GM21515 (cell line): ENCODE data around the gene NAGLU.

Experiments
- ATAC-seq: cut with Tn5 transposase; IDR thresholded peaks from one replicate; pipeline ENCODE4 v1.9.1; 2021; ENCODE audit not compliant: unreplicated experiment

NAGLU gene

DNA sequence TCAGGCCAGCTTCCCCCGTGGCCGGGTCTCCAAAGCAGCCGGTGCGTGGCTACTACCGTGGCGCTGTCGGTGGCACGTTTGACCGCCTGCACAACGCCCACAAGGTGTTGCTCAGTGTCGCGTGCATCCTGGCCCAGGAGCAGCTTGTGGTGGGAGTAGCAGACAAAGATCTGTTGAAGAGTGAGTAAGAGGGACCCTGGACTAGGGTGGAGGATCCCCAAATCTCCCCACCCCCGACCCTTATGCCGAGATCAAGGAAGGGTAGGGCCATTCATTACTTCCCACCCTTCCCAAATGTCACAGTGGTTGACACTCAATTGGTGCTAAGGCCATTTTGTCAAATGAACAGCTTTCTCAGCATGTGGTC, 27.1 kb downstream of the NAGLU start:
- no peak for ATAC-seq

DNA sequence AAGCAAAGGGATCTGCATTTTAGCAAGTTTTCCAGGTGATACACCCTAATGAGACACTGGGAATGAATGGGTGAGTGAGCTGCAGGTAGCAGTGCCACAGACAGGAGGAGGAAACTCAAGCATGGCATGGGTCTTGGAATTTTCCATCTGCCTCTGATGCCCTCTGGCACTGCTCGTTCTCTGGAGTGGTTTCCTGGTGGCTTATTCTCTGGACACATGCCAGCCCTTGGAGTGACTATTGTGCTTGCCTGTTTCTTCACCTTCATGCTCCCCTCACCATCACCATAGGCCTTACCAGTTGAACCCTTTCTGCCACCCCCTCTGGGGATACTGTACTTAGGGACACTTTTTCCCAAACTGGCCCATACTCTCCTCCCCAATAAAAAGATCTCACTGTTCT, 27.5 kb downstream of the NAGLU start:
- ATAC-seq: no peak

DNA sequence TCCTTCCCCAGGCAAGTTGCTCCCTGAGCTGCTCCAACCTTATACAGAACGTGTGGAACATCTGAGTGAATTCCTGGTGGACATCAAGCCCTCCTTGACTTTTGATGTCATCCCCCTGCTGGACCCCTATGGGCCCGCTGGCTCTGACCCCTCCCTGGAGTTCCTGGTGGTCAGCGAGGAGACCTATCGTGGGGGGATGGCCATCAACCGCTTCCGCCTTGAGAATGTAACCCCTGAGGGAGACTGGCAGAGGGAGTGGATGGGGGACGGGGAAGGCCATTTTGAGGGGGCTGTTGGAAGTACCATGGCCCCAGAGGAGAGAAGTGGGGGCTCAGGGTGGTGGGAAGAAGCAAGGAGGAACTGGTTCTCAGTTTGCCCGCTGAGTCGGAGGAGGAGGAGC, 27.9 kb downstream of the NAGLU start:
- no peak for ATAC-seq

DNA sequence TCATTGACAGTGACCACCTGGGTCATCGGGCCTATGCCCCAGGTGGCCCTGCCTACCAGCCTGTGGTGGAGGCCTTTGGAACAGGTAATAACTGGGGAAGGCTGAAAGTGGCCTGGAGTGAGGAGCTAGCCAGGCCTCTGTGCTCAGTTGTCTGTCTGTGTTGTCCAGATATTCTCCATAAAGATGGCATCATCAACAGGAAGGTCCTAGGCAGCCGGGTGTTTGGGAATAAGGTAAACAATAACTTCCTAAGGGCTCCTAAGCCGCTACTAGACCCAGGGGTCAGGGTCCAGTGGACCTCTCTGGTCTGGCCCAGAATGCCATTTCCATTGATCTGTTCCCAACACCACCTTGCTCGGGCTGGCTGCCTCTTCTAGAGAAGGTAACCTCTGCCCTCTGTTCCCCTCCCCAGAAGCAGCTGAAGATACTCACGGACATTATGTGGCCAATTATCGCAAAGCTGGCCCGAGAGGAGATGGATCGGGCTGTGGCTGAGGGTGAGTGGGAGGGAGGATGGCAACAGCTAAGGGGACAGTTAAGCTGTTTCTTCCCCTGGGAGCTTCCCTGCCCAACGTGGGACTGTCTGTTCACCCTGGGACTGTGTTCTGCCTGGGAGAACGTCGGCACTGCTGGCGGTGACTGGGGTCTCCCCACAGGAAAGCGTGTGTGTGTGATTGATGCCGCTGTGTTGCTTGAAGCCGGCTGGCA, 28.9 kb downstream of the NAGLU start:
- no peak for ATAC-seq

DNA sequence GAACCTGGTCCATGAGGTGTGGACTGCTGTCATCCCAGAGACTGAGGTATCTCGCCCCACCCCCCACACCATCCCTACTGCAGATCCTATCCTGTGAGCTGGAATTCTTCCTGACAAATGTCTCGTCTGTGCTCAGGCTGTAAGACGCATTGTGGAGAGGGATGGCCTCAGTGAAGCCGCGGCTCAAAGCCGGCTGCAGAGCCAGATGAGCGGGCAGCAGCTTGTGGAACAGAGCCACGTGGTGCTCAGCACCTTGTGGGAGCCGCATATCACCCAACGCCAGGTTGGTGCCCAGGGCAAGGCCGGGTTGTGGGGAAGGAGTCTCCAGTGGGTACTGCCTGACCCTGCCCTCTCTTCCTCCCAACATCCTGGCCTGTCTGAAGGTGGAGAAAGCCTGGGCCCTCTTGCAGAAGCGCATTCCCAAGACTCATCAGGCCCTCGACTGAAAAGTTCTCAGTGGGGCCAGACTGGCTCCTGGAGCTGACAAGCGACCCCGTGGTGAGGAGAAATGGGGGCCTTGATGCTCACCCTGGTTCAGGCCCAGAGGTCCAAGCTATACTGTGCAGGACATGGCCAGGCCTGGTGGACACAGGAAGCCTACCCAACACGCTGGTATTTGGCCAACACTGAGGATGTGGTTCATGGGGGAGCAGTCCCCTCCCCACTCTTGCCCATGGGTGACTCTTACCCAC, 29.6 kb downstream of the NAGLU start:
- no peak for ATAC-seq

DNA sequence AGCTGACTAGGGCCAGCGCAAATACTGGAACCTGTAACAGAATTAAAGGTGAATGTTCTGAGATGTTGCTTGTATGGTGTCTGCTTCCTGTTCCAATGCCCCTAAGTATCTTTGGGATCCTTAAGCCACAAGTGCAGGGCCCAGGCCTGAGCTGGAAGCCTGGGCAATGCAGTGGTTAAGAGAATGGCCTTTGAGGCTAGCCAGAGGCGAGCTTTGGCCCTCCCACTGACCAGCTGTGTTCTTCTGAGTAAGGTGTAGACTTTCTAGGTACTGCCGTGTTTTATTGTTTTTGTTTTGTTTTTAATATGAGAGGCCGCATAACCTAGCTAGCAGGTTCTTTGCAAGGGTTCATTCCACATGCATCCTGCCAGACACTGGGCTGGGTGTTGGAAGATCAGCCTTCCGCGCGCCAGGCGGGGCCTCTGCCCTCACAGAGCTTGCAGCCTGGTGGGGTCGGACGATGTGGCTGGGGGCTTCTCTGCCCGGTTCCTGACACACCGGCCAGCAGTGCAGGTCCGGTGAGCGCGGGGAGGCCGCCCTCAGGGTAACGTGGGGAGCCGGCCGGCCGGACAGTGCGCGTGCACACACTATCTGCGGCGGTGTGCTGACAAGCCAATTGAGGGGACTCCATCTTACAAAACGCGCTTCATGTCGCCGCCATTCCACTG, 30.3 kb downstream of the NAGLU start:
- ATAC-seq: no peak

DNA sequence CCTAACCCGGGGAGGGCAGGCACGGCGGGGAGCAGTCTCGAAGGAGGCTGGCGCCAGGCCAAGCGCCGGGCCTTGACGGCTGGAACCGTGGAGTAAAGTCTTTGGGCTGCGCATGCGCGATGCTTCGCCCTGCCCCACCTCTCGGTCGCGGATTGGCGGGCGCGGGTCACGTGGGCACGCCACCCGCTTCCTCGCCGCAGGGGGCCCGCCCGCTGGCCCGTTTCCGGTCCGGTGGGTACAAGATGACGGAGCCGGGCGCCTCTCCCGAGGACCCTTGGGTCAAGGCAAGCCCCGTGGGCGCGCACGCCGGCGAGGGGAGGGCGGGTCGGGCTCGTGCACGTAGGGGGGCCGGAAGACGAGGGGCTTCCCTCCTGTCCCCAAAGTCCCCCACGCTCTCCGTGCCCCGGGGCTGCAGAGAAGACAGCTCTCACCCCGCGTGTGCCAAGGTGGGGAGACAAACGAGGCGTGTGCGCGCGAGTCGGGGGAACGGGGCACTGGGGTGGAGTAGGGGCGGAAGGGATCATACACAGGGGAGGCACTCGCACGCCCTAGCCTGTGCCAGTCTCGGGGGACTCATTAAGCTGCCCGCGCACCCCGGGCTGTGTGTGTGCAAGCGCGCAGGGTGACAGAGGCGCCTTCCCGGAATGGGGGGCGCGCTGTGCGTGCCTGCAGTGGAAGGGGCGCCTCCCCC, 31.0 kb downstream of the NAGLU start, which contains the start of gene MLX:
Gene MLX (plus strand): TSS at position 218 of the 691 bp plus-strand sequence. CDS start 25 bp downstream, at position 243.
- no peak for ATAC-seq

DNA sequence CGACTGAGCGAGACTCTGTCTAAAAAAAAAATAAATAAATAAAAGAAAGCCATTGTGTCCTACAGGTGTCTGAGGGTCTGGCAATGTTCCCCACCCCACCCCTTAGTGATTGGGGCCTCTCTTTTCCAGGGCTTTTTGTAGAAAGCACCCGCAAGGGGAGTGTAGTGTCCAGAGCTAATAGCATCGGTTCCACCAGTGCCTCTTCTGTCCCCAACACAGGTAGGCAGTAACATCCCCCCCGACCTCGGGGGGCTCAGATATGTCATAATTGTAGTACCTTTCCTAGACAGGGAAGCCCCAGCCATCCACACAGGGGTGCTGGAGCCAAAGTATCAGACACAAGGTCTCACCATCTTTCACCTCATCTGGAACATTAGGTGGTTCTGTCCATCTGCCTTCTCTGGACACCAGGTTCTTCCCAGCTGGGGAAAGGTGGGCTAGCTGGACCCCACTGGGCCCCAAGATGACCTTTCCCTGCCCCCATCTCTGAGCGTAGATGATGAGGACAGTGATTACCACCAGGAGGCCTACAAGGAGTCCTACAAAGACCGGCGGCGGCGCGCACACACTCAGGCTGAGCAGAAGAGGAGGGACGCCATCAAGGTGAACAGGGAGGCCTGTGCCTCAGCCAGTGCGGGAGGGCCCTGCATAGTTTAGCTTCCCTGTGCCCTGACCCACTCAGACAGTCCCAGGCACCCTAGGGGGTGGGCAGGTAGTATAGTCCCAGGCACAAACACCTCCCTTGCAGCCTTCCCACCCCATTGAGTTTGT, 32.5 kb downstream of the NAGLU start:
- no peak for ATAC-seq

DNA sequence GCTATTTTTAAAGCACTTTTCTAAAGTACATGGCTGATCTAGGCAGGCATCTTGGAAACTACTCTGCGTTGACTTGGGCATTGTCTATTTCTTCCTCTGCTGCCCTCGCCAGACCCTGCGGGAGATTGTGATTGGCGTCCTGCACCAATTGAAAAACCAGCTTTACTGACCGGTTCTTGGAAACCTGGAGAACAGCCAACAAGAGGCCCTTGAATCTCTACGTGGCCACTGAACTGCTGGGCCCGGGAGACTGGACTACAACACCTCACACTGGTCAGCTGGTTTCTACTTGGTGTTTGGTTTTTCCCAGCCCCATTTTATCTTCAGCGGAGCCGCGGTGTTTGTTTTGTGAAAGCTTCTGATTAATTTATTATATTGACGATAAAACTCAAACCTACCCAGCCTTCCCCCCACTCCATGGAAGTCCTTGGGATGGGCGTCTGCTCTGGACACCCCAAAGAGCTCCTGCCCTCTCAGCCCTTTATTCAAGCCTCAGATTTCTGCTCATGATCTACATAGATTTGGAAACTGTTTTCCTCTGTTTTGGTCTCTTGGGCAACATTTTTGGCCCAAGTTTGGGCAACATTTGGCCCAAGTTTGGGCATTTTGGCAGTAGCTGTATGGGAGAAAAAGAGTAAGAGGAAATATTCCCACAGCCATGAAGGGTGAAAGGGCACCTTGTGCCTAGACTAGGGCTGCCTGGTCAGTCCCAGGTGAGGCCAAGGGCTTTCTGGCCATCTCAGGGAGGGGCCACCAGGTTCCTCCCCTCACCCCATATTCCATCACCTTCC, 35.6 kb downstream of the NAGLU start:
- ATAC-seq: no peak

DNA sequence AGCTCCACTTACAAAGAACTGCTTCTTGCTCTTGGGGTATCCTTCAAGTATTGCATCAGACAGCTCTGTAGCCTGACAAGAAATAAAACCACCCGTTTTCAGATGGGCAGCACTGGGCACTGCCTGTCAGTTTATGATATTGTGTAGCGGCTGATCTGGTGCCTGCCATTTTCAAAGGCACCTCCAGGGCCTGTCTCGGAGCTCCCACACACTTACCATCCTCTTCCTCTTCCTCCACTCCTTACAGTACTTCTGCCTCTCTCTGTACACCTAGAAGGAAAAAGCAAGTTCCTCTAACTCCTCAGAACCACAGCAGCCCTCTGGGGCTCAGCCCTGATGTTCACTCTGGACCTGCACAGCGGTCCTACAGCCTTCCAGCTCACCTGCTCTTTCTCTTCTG, 37.1 kb downstream of the NAGLU start:
- no peak for ATAC-seq

DNA sequence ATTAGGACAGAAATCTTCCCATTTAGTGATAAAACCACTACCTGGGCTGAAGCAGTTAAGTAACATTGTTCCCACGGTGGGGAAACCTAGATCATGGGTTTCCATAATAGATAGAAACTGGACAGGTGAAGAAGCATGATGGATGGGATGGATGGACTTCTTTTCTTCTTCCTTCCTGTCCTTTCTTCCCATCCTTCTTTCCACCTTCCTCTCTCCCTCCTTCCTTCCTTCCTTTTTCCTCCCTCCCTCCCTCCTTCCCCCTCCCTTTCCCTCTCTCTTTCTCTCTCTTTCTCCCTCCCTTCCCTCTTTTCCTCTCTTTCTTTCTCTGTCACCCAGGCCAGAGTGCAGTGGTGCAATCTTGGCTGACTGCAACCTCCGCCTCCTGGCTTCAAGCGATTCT, 38.4 kb downstream of the NAGLU start:
- ATAC-seq: no peak

DNA sequence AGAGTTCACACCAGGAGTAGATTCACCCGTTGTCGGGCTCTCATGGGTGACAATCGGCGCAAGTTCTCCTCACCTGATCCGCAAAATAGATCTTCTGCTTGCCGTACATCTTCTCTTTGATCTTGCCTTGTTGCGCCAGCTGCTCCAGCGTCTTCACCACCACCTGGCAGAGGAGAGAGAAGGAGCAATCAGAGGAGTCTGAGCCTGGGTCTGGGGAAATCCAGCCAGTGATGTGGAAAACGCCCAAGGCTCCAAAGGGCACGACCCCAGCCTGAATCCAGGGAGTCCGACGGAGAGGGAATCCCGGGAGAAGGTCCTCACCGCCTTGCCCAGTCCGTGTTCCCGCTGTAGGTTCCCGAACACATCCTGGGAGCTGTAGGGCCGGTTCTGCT, 41.1 kb downstream of the NAGLU start:
- ATAC-seq: no peak

DNA sequence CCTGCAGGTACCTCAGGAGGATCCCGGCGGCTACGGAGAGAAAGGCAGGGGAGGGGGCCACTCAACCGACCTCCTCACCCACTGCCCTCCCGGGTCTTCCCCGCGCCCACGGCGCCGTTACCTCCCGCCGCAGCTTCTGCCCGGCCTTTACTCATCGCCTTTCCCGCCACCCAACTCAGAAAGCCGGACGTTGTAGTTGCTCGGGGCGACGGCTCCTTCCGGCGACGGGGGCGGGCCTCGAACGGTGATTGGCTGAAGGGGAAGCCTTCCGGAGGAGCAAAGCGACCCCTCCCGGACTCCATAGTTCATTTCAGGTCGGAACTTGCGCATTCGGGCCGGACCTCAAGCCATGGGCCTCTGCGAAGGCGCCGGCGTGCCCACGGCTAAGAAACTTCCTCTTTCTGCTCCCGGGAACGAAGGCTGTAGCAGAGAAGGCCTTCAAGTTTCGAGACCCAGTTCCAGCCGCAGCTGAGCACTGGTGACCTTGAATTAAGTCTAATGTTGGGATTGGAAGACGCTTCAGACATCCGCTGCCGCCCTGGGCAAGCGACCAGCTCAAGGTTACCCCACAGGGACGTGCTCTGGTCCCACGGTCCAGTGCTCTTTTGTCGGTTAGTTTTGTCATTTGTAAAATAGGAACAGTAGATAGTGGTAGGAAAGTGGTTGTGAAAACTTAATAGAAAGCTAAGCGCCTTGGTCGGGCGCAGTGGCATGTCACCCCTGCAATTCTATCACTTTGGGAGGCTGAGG, 41.7 kb downstream of the NAGLU start, which contains the start of gene PSMC3IP:
Gene PSMC3IP (minus strand): TSS at position 198 of the 750 bp plus-strand sequence. CDS start 43 bp downstream, at position 155.
- peak; percentile 65 for ATAC-seq

DNA sequence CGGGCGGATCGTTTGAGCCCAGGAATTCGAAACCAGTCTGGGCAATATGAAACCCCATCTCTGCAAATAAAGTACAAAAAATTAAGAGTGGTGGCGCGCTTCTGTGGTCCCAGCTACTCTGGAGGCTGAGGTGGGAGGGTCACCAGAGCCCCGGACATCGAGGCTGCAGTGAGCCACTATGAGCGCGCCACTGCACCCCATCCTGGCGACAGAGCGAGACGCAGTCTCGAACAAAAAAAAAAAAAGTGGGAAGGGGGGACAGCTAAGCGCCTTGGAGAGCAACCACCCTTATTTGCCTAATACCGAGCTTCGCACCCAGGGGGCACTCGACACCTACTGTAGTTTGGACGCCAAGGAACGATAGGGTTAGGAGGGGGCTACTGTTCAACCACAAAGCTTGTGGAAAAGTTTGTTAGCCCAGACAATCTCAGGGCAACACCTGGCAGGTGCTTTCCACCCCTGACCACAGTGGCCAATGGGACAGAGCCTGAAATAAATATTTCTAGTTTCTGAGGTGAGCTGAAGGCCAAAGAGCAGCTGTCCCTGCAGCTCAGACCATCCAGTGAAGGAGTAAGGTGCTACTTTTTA, 42.3 kb downstream of the NAGLU start:
- peak; percentile 44 for ATAC-seq

DNA sequence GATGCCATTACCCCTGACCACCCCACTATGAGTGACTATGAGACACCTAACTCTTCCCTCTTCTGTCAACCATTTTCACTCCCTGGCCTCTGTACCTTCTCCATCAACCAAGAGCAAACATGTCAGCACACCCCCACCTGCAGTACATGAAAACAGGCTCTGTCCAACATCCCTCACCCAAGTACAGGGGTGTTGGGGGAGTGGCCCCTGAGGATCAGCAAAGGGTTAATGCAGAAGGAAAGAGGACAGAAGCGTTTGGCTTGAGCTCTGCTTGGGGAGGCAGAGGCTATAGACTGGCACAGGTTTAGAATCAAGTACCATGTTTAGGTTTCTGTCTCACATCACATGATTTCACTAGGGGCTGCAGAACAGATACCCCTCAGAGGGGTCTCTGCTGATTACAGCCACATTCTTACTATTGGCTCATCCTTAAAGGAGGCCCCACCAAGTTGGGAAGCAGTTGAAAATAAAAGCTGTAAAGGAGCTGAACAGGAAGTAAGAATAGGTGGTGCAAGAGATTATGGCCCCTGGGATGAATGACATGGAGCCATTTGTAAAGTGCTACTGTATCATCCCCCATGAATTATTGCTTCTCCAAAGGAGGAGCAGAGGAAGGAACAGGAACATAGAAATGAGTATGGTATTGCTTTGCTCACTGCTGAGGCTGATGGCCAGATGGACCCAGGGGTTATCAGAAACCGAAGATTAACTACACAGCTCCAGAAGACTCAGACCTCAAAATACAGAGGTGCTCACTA, 43.9 kb downstream of the NAGLU start:
- ATAC-seq: no peak

DNA sequence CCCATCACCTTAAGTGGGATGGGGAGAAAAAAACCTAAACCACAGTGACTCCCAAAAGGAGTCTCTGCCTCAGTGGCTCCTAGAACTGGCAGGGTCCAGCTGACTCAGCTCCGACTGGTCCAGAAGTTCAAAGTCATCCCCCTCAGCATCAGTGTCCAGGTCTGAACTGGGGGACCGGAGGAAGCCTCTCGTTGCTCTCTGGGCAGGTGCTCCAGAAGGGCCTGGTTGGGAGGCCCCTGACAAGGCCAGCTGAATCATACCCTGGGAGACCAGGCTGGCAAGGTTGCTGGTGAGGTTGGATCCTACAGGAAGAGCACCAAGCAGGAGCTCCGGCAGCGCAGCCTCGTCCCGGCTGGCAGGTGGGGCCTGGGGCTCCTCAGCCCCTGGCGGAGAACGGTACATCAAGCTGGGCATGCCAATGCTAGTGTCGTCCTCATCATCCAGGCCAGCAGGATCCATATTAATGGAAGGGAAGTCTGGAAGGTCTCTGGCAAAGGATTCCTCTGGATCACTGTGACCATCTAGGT, 45.8 kb downstream of the NAGLU start:
- no peak for ATAC-seq

DNA sequence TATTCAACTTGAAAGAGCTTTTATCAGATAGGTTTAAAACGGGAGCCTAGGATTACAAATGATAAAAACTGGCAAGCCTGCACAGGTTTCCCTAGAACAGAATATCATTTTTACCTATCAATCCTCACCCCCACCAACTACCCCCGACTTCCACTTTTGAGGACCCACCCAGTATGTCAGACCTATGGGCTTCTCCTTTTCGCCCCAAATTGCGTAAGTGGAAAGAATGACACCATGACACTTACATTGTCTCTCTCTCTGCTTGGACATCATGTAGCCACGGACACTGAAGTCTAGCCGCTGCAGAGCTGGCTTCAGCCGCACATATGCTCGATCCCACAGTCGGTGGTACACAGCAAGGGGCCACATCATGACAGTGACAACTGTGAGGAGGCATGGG, 48.8 kb downstream of the NAGLU start:
- ATAC-seq: no peak

DNA sequence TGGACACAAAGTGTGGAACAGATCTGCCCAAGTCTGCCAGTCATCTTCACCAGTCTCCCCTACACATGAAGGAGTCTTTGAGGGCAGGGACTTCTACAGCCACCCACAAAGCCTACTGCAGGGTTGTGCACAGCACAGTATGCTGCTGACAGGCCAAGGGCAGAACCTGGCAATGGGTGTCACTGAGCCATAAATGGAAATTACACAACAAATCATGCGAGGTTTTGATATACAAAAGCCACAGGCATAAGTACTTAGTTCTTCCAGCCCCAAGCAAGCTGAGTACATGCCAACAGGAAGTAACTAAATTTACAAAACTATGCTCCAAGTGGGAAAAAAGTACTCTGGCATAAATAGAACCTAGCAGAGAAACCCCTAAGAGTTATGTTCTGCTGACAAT, 49.3 kb downstream of the NAGLU start:
- ATAC-seq: no peak
